Liver (tissue), 9 donors: ENCODE results near the gene IL17RC. TPM values are rescaled to one million over a fixed set of nuclear protein-coding genes. Genes with fewer than 3 reads are reported as not detected.

Source experiments
- DNase-seq: peaks from one replicate; pipeline ENCODE4 v3.0.0-alpha.2; 2017; ENCODE audit warnings: low spot score
- H3K27ac ChIP-seq, 2 donors: one replicate each; pipeline ENCODE4 v1.7.0; 2013; ENCODE audit warnings: inconsistent platforms in 2 of 2, low read length in 2 of 2, control low read depth in 1 of 2, low read depth in 1 of 2, mild to moderate bottlenecking in 1 of 2
- H3K27me3 ChIP-seq, 4 donors: one replicate each; pipeline versions ENCODE4 v1.6.1 to v1.7.0; 2013; ENCODE audit warnings: low read length in 3 of 4, inconsistent platforms in 1 of 4, mild to moderate bottlenecking in 1 of 4, moderate library complexity in 1 of 4; ENCODE audit not compliant: control insufficient read depth in 4 of 4, insufficient read depth in 4 of 4
- H3K36me3 ChIP-seq, 4 donors: one replicate each; pipeline versions ENCODE4 v1.6.1 to v1.7.0; 2013; ENCODE audit warnings: low read length in 3 of 4, mild to moderate bottlenecking in 3 of 4, low read depth in 1 of 4, moderate library complexity in 1 of 4; ENCODE audit not compliant: control insufficient read depth in 4 of 4, insufficient read depth in 3 of 4
- H3K4me1 ChIP-seq, 4 donors: one replicate each; pipeline versions ENCODE4 v1.6.1 to v1.7.0; 2013; ENCODE audit warnings: low read length in 3 of 4, mild to moderate bottlenecking in 3 of 4, moderate library complexity in 1 of 4; ENCODE audit not compliant: control insufficient read depth in 4 of 4, insufficient read depth in 4 of 4
- H3K4me3 ChIP-seq, 3 donors: one replicate each; pipeline versions ENCODE4 v1.6.1 to v1.7.0; 2013; ENCODE audit warnings: low read length in 3 of 3, control low read depth in 1 of 3, low read depth in 1 of 3, mild to moderate bottlenecking in 1 of 3
- H3K9ac ChIP-seq, 2 donors: one replicate each; pipeline ENCODE4 v1.7.0; 2013; ENCODE audit warnings: low read length in 2 of 2, mild to moderate bottlenecking in 2 of 2, moderate library complexity in 2 of 2, control low read depth in 1 of 2, low read depth in 1 of 2
- H3K9me3 ChIP-seq, 4 donors: one replicate each; pipeline versions ENCODE4 v1.6.1 to v1.7.0; 2013; ENCODE audit warnings: low read length in 3 of 4; ENCODE audit not compliant: control insufficient read depth in 4 of 4
- CTCF ChIP-seq: fragments of 150-350 bp; IDR thresholded peaks from 2 replicates; pipeline ENCODE4 v1.5.1; 2017; ENCODE audit warnings: improper control_type of control experiment, low read depth, low read length; ENCODE audit not compliant: missing input control
- EGR1 ChIP-seq, 2 donors: IDR thresholded peaks; 2 replicates each; pipeline ENCODE4 v1.6.1; 2016 to 2018; ENCODE audit warnings: antibody characterized with exemption in 2 of 2, low read depth in 2 of 2
- FOXA1 ChIP-seq: IDR thresholded peaks from 2 replicates; pipeline ENCODE4 v1.6.1; 2016; ENCODE audit warnings: antibody characterized with exemption
- FOXA2 ChIP-seq: IDR thresholded peaks from 2 replicates; pipeline ENCODE4 v1.6.1; 2016; ENCODE audit warnings: antibody characterized with exemption
- GABPA ChIP-seq, 2 donors: IDR thresholded peaks in 1 of 2; conservative IDR thresholded peaks in 1 of 2; 2 replicates each; pipeline ENCODE4 v1.6.1; 2016; ENCODE audit warnings: antibody characterized with exemption in 2 of 2, mild to moderate bottlenecking in 1 of 2, moderate library complexity in 1 of 2
- HNF4A ChIP-seq, 2 donors: conservative IDR thresholded peaks; 2 replicates each; pipeline ENCODE4 v1.6.1; 2016; ENCODE audit warnings: antibody characterized with exemption in 2 of 2, mild to moderate bottlenecking in 2 of 2
- HNF4G ChIP-seq: IDR thresholded peaks from 2 replicates; pipeline ENCODE4 v1.6.1; 2016; ENCODE audit warnings: antibody characterized with exemption
- JUND ChIP-seq, 2 donors: IDR thresholded peaks; 2 replicates each; pipeline ENCODE4 v1.6.1; 2016; ENCODE audit warnings: antibody characterized with exemption in 2 of 2
- MAX ChIP-seq: IDR thresholded peaks from 2 replicates; pipeline ENCODE4 v1.6.1; 2016; ENCODE audit warnings: antibody characterized with exemption
- NR2F2 ChIP-seq: IDR thresholded peaks from 2 replicates; pipeline ENCODE4 v1.6.1; 2016; ENCODE audit warnings: antibody characterized with exemption
- RAD21 ChIP-seq, 2 donors: IDR thresholded peaks; 2 replicates each; pipeline ENCODE4 v1.6.1; 2016; ENCODE audit warnings: antibody characterized with exemption in 2 of 2, mild to moderate bottlenecking in 2 of 2
- REST ChIP-seq: IDR thresholded peaks from 2 replicates; pipeline ENCODE4 v1.6.1; 2016; ENCODE audit warnings: antibody characterized with exemption, mild to moderate bottlenecking
- RXRA ChIP-seq, 2 donors: IDR thresholded peaks; 2 replicates each; pipeline ENCODE4 v1.6.1; 2017 to 2018; ENCODE audit warnings: antibody characterized with exemption in 2 of 2, mild to moderate bottlenecking in 1 of 2
- SP1 ChIP-seq: IDR thresholded peaks from 2 replicates; pipeline ENCODE4 v1.6.1; 2018; ENCODE audit warnings: antibody characterized with exemption, mild to moderate bottlenecking
- YY1 ChIP-seq: IDR thresholded peaks from 2 replicates; pipeline ENCODE4 v1.6.1; 2016; ENCODE audit warnings: antibody characterized with exemption, mild to moderate bottlenecking
- ZBTB33 ChIP-seq: IDR thresholded peaks from 2 replicates; pipeline ENCODE4 v1.6.1; 2016; ENCODE audit warnings: antibody characterized with exemption
- WGBS: extraction: QIAGEN DNeasy Blood & Tissue Kit; methylation state at CpG from one replicate; pipeline ENCODE4 v1.1.7; 2013; 5-methylcytosine and 5-hydroxymethylcytosine counted together
- polyA plus RNA-seq, 2 donors: library from polyadenylated mRNA; stranded (reverse) in 1 of 2; unstranded in 1 of 2; fragments of 200-250 nt in 1 of 2; fragments of >200 nt in 1 of 2; fragmentation: Nextera tagmentation in 1 of 2; extraction: Ambion mirVana in 1 of 2; gene quantifications; one replicate each; pipeline versions ENCODE4 v1.2.1 to v1.2.3, GENCODE V29; 2013 to 2015
- total RNA-seq, 2 donors: library from RNA; depleted of rRNA; stranded (reverse); fragments of >200 nt; gene quantifications; one replicate each; pipeline ENCODE4 v1.2.3, GENCODE V29; 2014
- donor health status: healthy.
- donor health status: healthy.
- donor health status: healthy.
- donor health status: healthy.
- donor health status: healthy.

Gene IL17RC
- total and polyA plus RNA-seq, 4 donors: 15.4 to 62.8 (median 25.7) TPM

GRCh38 chr3:9878700-9879099, 38.2 kb upstream of the IL17RC start (continued):
- peak; percentile 15 for TF ChIP-seq REST
- peak; percentile 49 to 85 for TF ChIP-seq JUND (IDR thresholded peaks at IDR 0.05)
- peak; percentile 71 to 84 for TF ChIP-seq HNF4A (conservative IDR thresholded peaks at IDR 0.05)
- no peak for TF ChIP-seq FOXA2
- TF ChIP-seq HNF4G: peak; percentile 47
- TF ChIP-seq EGR1 (IDR thresholded peaks at IDR 0.05; ENCODE audit: low read depth in 2 of 2): no peak
- TF ChIP-seq YY1: no peak
- no peak for TF ChIP-seq RAD21 (IDR thresholded peaks at IDR 0.05)
- peak; percentile 67 for TF ChIP-seq SP1
- peak; percentile 22 to 66 for TF ChIP-seq RXRA (IDR thresholded peaks at IDR 0.05)
- no peak for TF ChIP-seq NR2F2

DNA sequence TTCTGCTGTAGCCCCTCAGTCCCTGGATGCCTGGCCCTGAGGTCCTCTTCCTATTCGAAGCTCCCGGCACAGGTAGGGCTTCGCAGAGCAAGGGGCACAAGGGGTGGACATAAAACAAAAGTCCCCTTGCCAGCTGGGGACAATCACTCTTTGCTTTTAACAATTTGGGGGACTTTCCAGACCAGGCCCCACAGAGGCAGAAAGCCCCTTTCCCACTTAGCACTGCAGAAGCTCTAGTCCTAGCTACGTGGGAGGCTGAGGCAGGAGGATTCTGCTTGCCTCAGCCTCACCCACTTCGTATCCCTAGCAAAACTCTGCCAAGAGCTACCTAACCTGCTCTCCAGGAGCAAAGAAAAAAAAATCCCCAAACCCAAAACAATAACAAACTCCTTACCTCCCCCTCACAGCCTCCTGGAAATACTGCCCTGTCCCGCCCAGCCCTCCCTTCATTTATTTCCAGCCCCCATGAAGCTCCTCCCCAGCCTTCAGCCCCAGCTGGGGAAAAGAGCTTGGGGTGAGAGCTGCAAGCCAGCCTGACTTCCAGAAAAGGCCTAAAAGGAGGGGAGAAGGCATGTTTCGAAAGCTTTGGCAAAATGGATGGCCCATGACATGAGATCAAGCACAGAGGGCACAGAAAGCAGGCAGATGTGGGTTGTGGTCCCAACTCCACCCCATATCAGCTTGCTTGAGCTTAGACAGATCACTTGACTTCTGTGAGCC, 36.9 kb upstream of the IL17RC start, which contains the start of gene CIDEC:
Gene CIDEC, minus strand, starts transcription at position 424 of the 720 bp plus-strand sequence. CDS start 1,767 bp downstream, outside the sequence.
- H3K27ac ChIP-seq: no peak within 1 kb of the TSS
- H3K9ac ChIP-seq: no peak within 1 kb of the TSS
- H3K36me3 ChIP-seq: no peaks in the 10 kb centered on the region
- H3K4me1 ChIP-seq: peaks cover 0 to 6% (median 2%) of the 10 kb centered on the region in 4 donors
- H3K9me3 ChIP-seq: no peaks in the 10 kb centered on the region
- WGBS: 94% methylated on average over 7 of the region's 7 CpGs
- no peak within 1 kb of the TSS for H3K4me3 ChIP-seq
- H3K27me3 ChIP-seq: no peaks in the 10 kb centered on the region
- DNase-seq: no peak
- TF ChIP-seq GABPA (IDR thresholded peaks at IDR 0.05 in 1 of 2, conservative IDR thresholded peaks at IDR 0.05 in 1 of 2): no peak
- TF ChIP-seq EGR1 (IDR thresholded peaks at IDR 0.05; ENCODE audit: low read depth in 2 of 2): no peak
- TF ChIP-seq JUND (IDR thresholded peaks at IDR 0.05): no peak
- TF ChIP-seq CTCF: no peak
- no peak for TF ChIP-seq FOXA2
- no peak for TF ChIP-seq YY1
- no peak for TF ChIP-seq HNF4G
- no peak for TF ChIP-seq ZBTB33
- TF ChIP-seq FOXA1: no peak
- TF ChIP-seq MAX: no peak
- no peak for TF ChIP-seq NR2F2
- no peak for TF ChIP-seq RXRA (IDR thresholded peaks at IDR 0.05)
- TF ChIP-seq SP1: no peak
